K562 (cell line): Measurements from ENCODE around the gene UBN2. TPM values are rescaled to one million over a fixed set of nuclear protein-coding genes. Genes with fewer than 3 reads are reported as not detected.

Experiments used
- ATAC-seq: fragments of 200-7000 bp; cut with Tn5 transposase; 3 replicates; pipeline ENCODE4 v1.9.1; 2020; ENCODE audit warnings: moderate library complexity
- BruUV-seq: library from RNA; stranded (reverse); fragments of 400-500 nt; replicated peaks from 2 replicates; lab custom pipeline; 2021; lab: Mats Ljungman, UMichigan
- CTCF ChIA-PET: fragments of 300-600 bp; formaldehyde crosslinking; extraction: SDS; loops from one replicate; lab custom pipeline; 2021; ENCODE audit warnings: low intra/inter-chr PET ratio; lab: Yijun Ruan, JAX
- POLR2A ChIA-PET: fragments of 300-600, 350-650 bp; sonication (Branson Sonifier 250); formaldehyde crosslinking; extraction: SDS; loops from one replicate; lab custom pipeline; 2021; ENCODE audit warnings: antibody characterized with exemption, inconsistent platforms; lab: Yijun Ruan, JAX
- DNase-seq, 4 experiments: peaks; one replicate each; pipeline versions ENCODE4 v3.0.0 to v3.0.0-alpha.2; 2011 to 2018; ENCODE audit warnings: low spot score in 3 of 4, mixed read lengths in 3 of 4; ENCODE audit errors: extremely low read depth in 1 of 4
- FAIRE-seq: peaks from 2 replicates; lab custom pipeline; 2011; peaks lifted over from hg19 to GRCh38; lab: Jason Lieb, UNC
- H2AFZ ChIP-seq: 2 replicates; pipeline ENCODE4 v1.6.0; 2011; ENCODE audit warnings: low read depth, low read length, control low read depth, inconsistent platforms
- H3K27ac ChIP-seq: fragments of 200-600 bp; 3 replicates; pipeline ENCODE4 v1.8.0; 2011; ENCODE audit warnings: low read depth, mild to moderate bottlenecking, control low read depth, inconsistent platforms, low read length, moderate library complexity, mixed read lengths; ENCODE audit errors: extremely low read depth
- H3K27me3 ChIP-seq, 2 experiments: fragments of 300-600 bp in 1 of 2; 2 replicates in 1 of 2; 3 replicates in 1 of 2; pipeline versions ENCODE4 v1.6.0 to v1.8.0; 2011; ENCODE audit warnings: inconsistent platforms in 2 of 2, low read length in 2 of 2, mild to moderate bottlenecking in 1 of 2, mixed read lengths in 1 of 2, moderate library complexity in 1 of 2; ENCODE audit not compliant: control insufficient read depth in 2 of 2, insufficient read depth in 2 of 2
- H3K36me3 ChIP-seq: fragments of 300-600 bp; 3 replicates; pipeline ENCODE4 v1.8.0; 2011; ENCODE audit warnings: mild to moderate bottlenecking, low read length, inconsistent platforms; ENCODE audit not compliant: control insufficient read depth, insufficient read depth
- H3K4me1 ChIP-seq, 2 experiments: fragments of 200-600 bp in 1 of 2; replicated peaks in 1 of 2; 2 replicates in 1 of 2; 3 replicates in 1 of 2; pipeline versions ENCODE4 v1.5.1 to v1.8.0; 2011; ENCODE audit warnings: inconsistent platforms in 2 of 2, low read length in 2 of 2, mild to moderate bottlenecking in 1 of 2, mixed read lengths in 1 of 2, moderate library complexity in 1 of 2; ENCODE audit not compliant: control insufficient read depth in 2 of 2, insufficient read depth in 2 of 2
- H3K4me2 ChIP-seq: 2 replicates; pipeline ENCODE4 v1.6.1; 2011; ENCODE audit warnings: low read length, control low read depth, inconsistent platforms, mixed read lengths; ENCODE audit not compliant: insufficient read depth
- H3K4me3 ChIP-seq: fragments of 200-600 bp; sonication (generic), shearing (Covaris generic); 2 replicates; pipeline ENCODE4 v1.5.1; 2016; ENCODE audit warnings: control low read depth, inconsistent platforms
- H3K79me2 ChIP-seq: fragments of 200-600 bp; 3 replicates; pipeline ENCODE4 v1.8.0; 2011; ENCODE audit warnings: low read length, inconsistent platforms; ENCODE audit not compliant: control insufficient read depth, insufficient read depth
- H3K9ac ChIP-seq, 2 experiments: 2 replicates each; pipeline versions ENCODE4 v1.6.0 to v1.6.1; 2011; ENCODE audit warnings: low read depth in 2 of 2, low read length in 2 of 2, control low read depth in 1 of 2, inconsistent platforms in 1 of 2, mild to moderate bottlenecking in 1 of 2, mixed read lengths in 1 of 2; ENCODE audit not compliant: insufficient read depth in 1 of 2
- H3K9me1 ChIP-seq: one replicate; pipeline ENCODE4 v1.6.0; 2011; ENCODE audit warnings: inconsistent platforms, mild to moderate bottlenecking, low read length, moderate library complexity; ENCODE audit not compliant: control insufficient read depth, insufficient read depth
- H3K9me3 ChIP-seq: replicated peaks from 2 replicates; pipeline ENCODE4 v1.5.1; 2011; ENCODE audit warnings: low read depth, low read length, inconsistent platforms; ENCODE audit not compliant: control insufficient read depth, insufficient read depth
- H4K20me1 ChIP-seq: replicated peaks from 2 replicates; pipeline ENCODE4 v1.6.1; 2011; ENCODE audit warnings: low read length, inconsistent platforms, mixed read lengths; ENCODE audit not compliant: control insufficient read depth, insufficient read depth
- HMG20A ChIP-seq: fragments of 450-650 bp; formaldehyde crosslinking; conservative IDR thresholded peaks from 2 replicates; pipeline ENCODE4 v1.4.0; 2020; ENCODE audit warnings: mild to moderate bottlenecking, mixed read lengths
- NFRKB ChIP-seq: fragments of 450-650 bp; IDR thresholded peaks from 2 replicates; pipeline ENCODE4 v1.6.1; 2016; ENCODE audit warnings: low read depth
- TEAD1 ChIP-seq, 2 experiments: fragments of 450-650 bp in 1 of 2; sonication (generic) in 1 of 2; formaldehyde crosslinking; IDR thresholded peaks; 2 replicates each; pipeline versions ENCODE4 v1.4.0 to v1.8.0; 2020 to 2022; ENCODE audit warnings: mild to moderate bottlenecking in 2 of 2, missing genetic modification reagents in 1 of 2
- ZBTB5 ChIP-seq: fragments of 450-650 bp; IDR thresholded peaks from 2 replicates; pipeline ENCODE4 v1.6.1; 2017; ENCODE audit warnings: antibody characterized with exemption
- ZNF124 ChIP-seq: sonication (generic); formaldehyde crosslinking; IDR thresholded peaks from 2 replicates; pipeline ENCODE4 v1.8.1; 2022; ENCODE audit warnings: missing genetic modification reagents
- ZNF445 ChIP-seq: fragments of 250-450 bp; sonication (Bioruptor Pico); IDR thresholded peaks from 2 replicates; pipeline ENCODE4 v1.4.0; 2020; ENCODE audit warnings: low read depth, mild to moderate bottlenecking, moderate library complexity
- WGBS: fragments of 100-300 bp; shearing (Covaris generic); methylation state at CpG from one replicate; pipeline ENCODE4 v1.1.6; 2016; ENCODE audit warnings: low coverage, mixed read lengths; ENCODE audit not compliant: insufficient coverage; ENCODE audit errors: missing lambda C conversion rate; 5-methylcytosine and 5-hydroxymethylcytosine counted together
- in situ Hi-C: fragments of 300-500 bp; cut with MboI; formaldehyde crosslinking; loops from 4 replicates; pipeline ENCODE4 v1.15.0; 2018; ENCODE audit warnings: inconsistent platforms, mixed read lengths
- intact Hi-C: fragments of 100-400 bp; cut with micrococcal nuclease; formaldehyde crosslinking; loops from 2 replicates; pipeline ENCODE4 v1.14.2; 2022
- polyA plus RNA-seq, 8 experiments: library from polyadenylated mRNA; depleted of rRNA in 4 of 8; stranded (reverse) in 5 of 8; unstranded in 3 of 8; fragments of >200 nt; fragmentation: Nextera tagmentation in 2 of 8; fragmentation: Illumina TruSeq in 1 of 8; extraction: Ambion mirVana in 2 of 8; extraction: Trizol in 1 of 8; gene quantifications; 2 replicates each; pipeline versions ENCODE4 v1.2.1 to v1.2.3, GENCODE V29; 2011 to 2014; ENCODE audit warnings: inconsistent platforms in 1 of 8, missing spikeins in 1 of 8
- total RNA-seq, 7 experiments: library from RNA; depleted of rRNA in 6 of 7; stranded (reverse); fragments of >200 nt in 6 of 7; fragmentation: Illumina TruSeq in 2 of 7; extraction: Trizol in 2 of 7; gene quantifications; 2 replicates each; pipeline versions ENCODE4 v1.2.1 to v1.2.3, GENCODE V29; 2011 to 2021; ENCODE audit warnings: low replicate concordance in 1 of 7

The UBN2 gene
- total and polyA plus RNA-seq, 9 of the 15 experiments (the other 6 are each of a cell fraction or from before 2014, with no cell fraction given), result 1.2 to 19.5 (median 9.9) TPM

GRCh38 chr7:139294241-139294640, 63.2 kb downstream of the UBN2 start:
- Histone ChIP-seq H3K9me1 (no peaks in the 10 kb centered on the region), H3K4me1 (no peaks in the 10 kb centered on the region), H3K4me2 (no peak overlapping the region), H3K9ac (no peak overlapping the region), H4K20me1 (no peaks in the 10 kb centered on the region), H3K27me3 (no peaks in the 10 kb centered on the region), H3K27ac (no peak overlapping the region), H3K36me3 (peaks cover 40% of the 10 kb centered on the region; the same call in 2 of the 3 replicates), H3K9me3 (no peaks in the 10 kb centered on the region), H2AFZ (no peak overlapping the region), H3K4me3 (no peak overlapping the region), H3K79me2 (no peaks in the 10 kb centered on the region)
- intact Hi-C loops, result no loop called here
- no peak for TF ChIP-seq HMG20A
- TF ChIP-seq ZNF124, result no peak
- no peak for TF ChIP-seq NFRKB
- TF ChIP-seq ZBTB5, result no peak
- no peak for TF ChIP-seq TEAD1 (CRISPR knock-in tag; IDR thresholded peaks at IDR 0.05)
- TF ChIP-seq ZNF445 (CRISPR knock-in tag), result no peak
- ATAC-seq (no peak), FAIRE-seq (no peak), DNase-seq (no peak)
- in situ Hi-C loops, result no loop called here
- CTCF ChIA-PET, result no interaction called here
- POLR2A ChIA-PET, result interaction anchor here (0.8 to 3.5 kb wide), 2 partner anchors 10 to 18 kb away, joined by 3 to 20 read pairs; no protein-coding TSS in a partner anchor
- 81% methylated on average over 4 of the region's 4 CpGs for WGBS
- no TSS peak for BruUV-seq
